ENCODE measurements around the gene SRXN1. TPM values are rescaled to one million over a fixed set of nuclear protein-coding genes. Genes with fewer than 3 reads are reported as not detected.

The SRXN1 gene
- total and polyA plus RNA-seq, 9 of the 15 experiments (the other 6 are each of a cell fraction or from before 2014, with no cell fraction given), result 6.8 to 36.4 (median 21.6) TPM

DNA sequence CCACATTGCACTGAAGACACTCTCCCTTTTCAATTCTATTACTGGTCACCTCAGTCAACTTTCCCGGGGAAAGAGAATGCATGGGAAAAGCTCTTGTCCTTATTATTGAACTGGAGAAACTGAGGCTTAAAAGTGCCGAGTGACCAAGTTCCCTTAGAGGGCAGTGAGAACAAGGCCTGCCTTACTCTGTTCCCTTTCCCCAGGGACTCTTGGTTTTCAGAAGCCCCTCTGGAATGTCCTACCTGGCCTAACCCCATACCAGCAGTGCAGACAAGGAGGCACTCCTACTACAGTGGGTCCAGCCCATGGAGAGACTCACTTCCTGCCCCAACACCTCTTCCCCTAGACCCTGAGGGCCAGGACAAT is 6.1 kb downstream of the SRXN1 start:
- Histone ChIP-seq H3K27me3 (ENCODE audit: control insufficient read depth in 2 of 2, insufficient read depth in 2 of 2, low read length in 2 of 2) (no peaks in the 10 kb centered on the region), H3K9me3 (replicated peaks; ENCODE audit: control insufficient read depth, insufficient read depth, low read depth, low read length) (no peaks in the 10 kb centered on the region), H3K4me3 (no peak overlapping the region), H3K27ac (ENCODE audit: extremely low read depth, low read depth, low read length) (no peak overlapping the region), H2AFZ (ENCODE audit: low read depth, low read length) (no peak overlapping the region), H3K9ac (ENCODE audit: insufficient read depth in 1 of 2, low read depth in 2 of 2, low read length in 2 of 2) (no peak overlapping the region), H3K36me3 (ENCODE audit: control insufficient read depth, insufficient read depth, low read length) (peaks cover 44% of the 10 kb centered on the region), H3K4me1 (replicated peaks in 1 of 2; ENCODE audit: control insufficient read depth in 2 of 2, insufficient read depth in 2 of 2, low read length in 2 of 2) (peaks cover 20 to 25% of the 10 kb centered on the region in 2 experiments; a peak in 4 of 5 replicates), H3K79me2 (ENCODE audit: control insufficient read depth, insufficient read depth, low read length) (peaks cover 31% of the 10 kb centered on the region), H4K20me1 (replicated peaks; ENCODE audit: control insufficient read depth, insufficient read depth, low read length) (no peaks in the 10 kb centered on the region), H3K9me1 (ENCODE audit: control insufficient read depth, insufficient read depth, low read length) (no peaks in the 10 kb centered on the region), H3K4me2 (ENCODE audit: insufficient read depth, low read length) (no peak overlapping the region)
- in situ Hi-C loops (cut with MboI) (loop anchor here (5.0 kb wide), 1 partner anchor 90 kb away; no protein-coding TSS in a partner anchor), intact Hi-C loops (cut with micrococcal nuclease) (loop anchor here (10.0 kb wide), 1 partner anchor 292 kb away; no protein-coding TSS in a partner anchor)
- WGBS (ENCODE audit: insufficient coverage, low coverage, missing lambda C conversion rate), result 83% methylated on average over 1 of the region's 2 CpGs
- TF ChIP-seq ZEB2 (IDR thresholded peaks at IDR 0.05), result no peak
- TF ChIP-seq POLR2AphosphoS5 (IDR thresholded peaks at IDR 0.05; ENCODE audit: control insufficient read depth, insufficient read depth, low read depth, low read length), result 0 out of 2 replicates have a peak, but pooled peaks have one; percentile 0
- no peak for TF ChIP-seq ZNF134 (CRISPR knock-in tag; conservative IDR thresholded peaks at IDR 0.05)
- TF ChIP-seq, protein P1, sequence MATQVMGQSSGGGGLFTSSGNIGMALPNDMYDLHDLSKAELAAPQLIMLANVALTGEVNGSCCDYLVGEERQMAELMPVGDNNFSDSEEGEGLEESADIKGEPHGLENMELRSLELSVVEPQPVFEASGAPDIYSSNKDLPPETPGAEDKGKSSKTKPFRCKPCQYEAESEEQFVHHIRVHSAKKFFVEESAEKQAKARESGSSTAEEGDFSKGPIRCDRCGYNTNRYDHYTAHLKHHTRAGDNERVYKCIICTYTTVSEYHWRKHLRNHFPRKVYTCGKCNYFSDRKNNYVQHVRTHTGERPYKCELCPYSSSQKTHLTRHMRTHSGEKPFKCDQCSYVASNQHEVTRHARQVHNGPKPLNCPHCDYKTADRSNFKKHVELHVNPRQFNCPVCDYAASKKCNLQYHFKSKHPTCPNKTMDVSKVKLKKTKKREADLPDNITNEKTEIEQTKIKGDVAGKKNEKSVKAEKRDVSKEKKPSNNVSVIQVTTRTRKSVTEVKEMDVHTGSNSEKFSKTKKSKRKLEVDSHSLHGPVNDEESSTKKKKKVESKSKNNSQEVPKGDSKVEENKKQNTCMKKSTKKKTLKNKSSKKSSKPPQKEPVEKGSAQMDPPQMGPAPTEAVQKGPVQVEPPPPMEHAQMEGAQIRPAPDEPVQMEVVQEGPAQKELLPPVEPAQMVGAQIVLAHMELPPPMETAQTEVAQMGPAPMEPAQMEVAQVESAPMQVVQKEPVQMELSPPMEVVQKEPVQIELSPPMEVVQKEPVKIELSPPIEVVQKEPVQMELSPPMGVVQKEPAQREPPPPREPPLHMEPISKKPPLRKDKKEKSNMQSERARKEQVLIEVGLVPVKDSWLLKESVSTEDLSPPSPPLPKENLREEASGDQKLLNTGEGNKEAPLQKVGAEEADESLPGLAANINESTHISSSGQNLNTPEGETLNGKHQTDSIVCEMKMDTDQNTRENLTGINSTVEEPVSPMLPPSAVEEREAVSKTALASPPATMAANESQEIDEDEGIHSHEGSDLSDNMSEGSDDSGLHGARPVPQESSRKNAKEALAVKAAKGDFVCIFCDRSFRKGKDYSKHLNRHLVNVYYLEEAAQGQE (IDR thresholded peaks at IDR 0.05; ENCODE audit: borderline replicate concordance), result no peak
- TF ChIP-seq, protein P1 (CRISPR knock-in tag; IDR thresholded peaks at IDR 0.05; ENCODE audit: low read depth), result no peak
- TF ChIP-seq KLF13 (tag; IDR thresholded peaks at IDR 0.05; ENCODE audit: borderline replicate concordance, low read depth), result no peak
- TF ChIP-seq TEAD4 (IDR thresholded peaks at IDR 0.05; ENCODE audit: low read length), result no peak
- TF ChIP-seq TEAD4 (CRISPR knock-in tag; IDR thresholded peaks at IDR 0.05; ENCODE audit: borderline replicate concordance), result no peak
- TF ChIP-seq SMAD4 (CRISPR knock-in tag; conservative IDR thresholded peaks at IDR 0.05), result no peak
- TF ChIP-seq SMARCC2 (IDR thresholded peaks at IDR 0.05; ENCODE audit: low read depth), result no peak
- TF ChIP-seq HNRNPL (IDR thresholded peaks at IDR 0.05; ENCODE audit: low read depth, low read length), result no peak
- BruUV-seq (replicated peaks), result no TSS peak
- DNase-seq (ENCODE audit: extremely low read depth in 1 of 4, low spot score in 3 of 4) (no peak), FAIRE-seq (no peak), ATAC-seq (no peak; the same call in 2 of the 3 replicates)
- ChIA-PET CTCF (ENCODE audit: low intra/inter-chr PET ratio) (interaction anchor here (0.6 kb wide), 1 partner anchor 95 kb away, joined by 5 read pairs; no protein-coding TSS in a partner anchor), POLR2A (interaction anchor here (0.6 to 1.0 kb wide), 2 partner anchors 24 to 157 kb away, joined by 3 read pairs; no protein-coding TSS in a partner anchor)

Measured in K562 (cell line).